A673 (cell line): ENCODE measurements around the gene ITSN2. TPM values are rescaled to one million over a fixed set of nuclear protein-coding genes. Genes with fewer than 3 reads are reported as not detected.

Source experiments
- BruUV-seq: library from RNA; stranded (reverse); fragments of 400-500 nt; replicated peaks from 2 replicates; lab custom pipeline; 2021; lab: Mats Ljungman, UMichigan
- CTCF ChIA-PET: fragments of 300-600 bp; sonication (Branson Sonifier 250); formaldehyde crosslinking; loops from one replicate; lab custom pipeline; 2022; ENCODE audit warnings: antibody characterized with exemption; lab: Charles Lee
- POLR2A ChIA-PET: fragments of 300-600 bp; sonication (Branson Sonifier 250); formaldehyde crosslinking; loops from one replicate; lab custom pipeline; 2022; ENCODE audit warnings: antibody characterized with exemption; ENCODE audit not compliant: low non-redundant PET; lab: Charles Lee
- DNase-seq: peaks from one replicate; pipeline ENCODE4 v3.0.0-alpha.2; 2015; ENCODE audit warnings: low spot score
- H3K27ac ChIP-seq: fragments of 200-600 bp; sonication (generic); 2 replicates; pipeline ENCODE4 v1.5.1; 2016; ENCODE audit warnings: mixed run types, low read depth, mild to moderate bottlenecking, mixed read lengths, antibody characterized with exemption, low read length; ENCODE audit not compliant: poor library complexity, severe bottlenecking
- H3K27me3 ChIP-seq: fragments of 200-600 bp; sonication (generic); replicated peaks from 2 replicates; pipeline ENCODE4 v1.6.1; 2017; ENCODE audit warnings: mixed run types, low read depth, mild to moderate bottlenecking, mixed read lengths, antibody characterized with exemption, low read length; ENCODE audit not compliant: insufficient read depth, poor library complexity
- H3K36me3 ChIP-seq: fragments of 200-600 bp; sonication (generic); 2 replicates; pipeline ENCODE4 v1.6.1; 2016; ENCODE audit warnings: mixed run types, mild to moderate bottlenecking, mixed read lengths, antibody characterized with exemption, low read length; ENCODE audit not compliant: insufficient read depth, poor library complexity, severe bottlenecking
- H3K4me1 ChIP-seq: fragments of 200-600 bp; sonication (generic); 2 replicates; pipeline ENCODE4 v1.6.1; 2017; ENCODE audit warnings: mixed run types, mild to moderate bottlenecking, mixed read lengths, antibody characterized with exemption, low read length; ENCODE audit not compliant: insufficient read depth, poor library complexity, severe bottlenecking
- H3K4me3 ChIP-seq: fragments of 200-600 bp; sonication (generic); 2 replicates; pipeline ENCODE4 v1.5.1; 2016; ENCODE audit warnings: low read depth, mixed run types, mild to moderate bottlenecking, mixed read lengths, low read length; ENCODE audit not compliant: poor library complexity, severe bottlenecking
- H3K9me3 ChIP-seq: fragments of 200-600 bp; sonication (generic); 2 replicates; pipeline ENCODE4 v1.6.1; 2016; ENCODE audit warnings: mixed run types, low read depth, mild to moderate bottlenecking, mixed read lengths, antibody characterized with exemption, low read length; ENCODE audit not compliant: poor library complexity, severe bottlenecking
- EZH2 ChIP-seq: fragments of 200-600 bp; sonication (generic); IDR thresholded peaks from 2 replicates; pipeline ENCODE4 v1.6.1; 2017; ENCODE audit warnings: borderline replicate concordance, low read depth, mild to moderate bottlenecking, mixed read lengths, antibody characterized with exemption, low read length; ENCODE audit not compliant: poor library complexity, severe bottlenecking
- intact Hi-C: fragments of 100-400 bp; cut with micrococcal nuclease; formaldehyde crosslinking; loops from one replicate; pipeline ENCODE4 v1.10.0; 2022; ENCODE audit not compliant: unreplicated experiment
- total RNA-seq: library from RNA; stranded (reverse); gene quantifications from 2 replicates; pipeline ENCODE4 v1.2.3, GENCODE V29; 2021
- TF ChIP-seq, protein P1 (sequence below): fragments of 300-800, 200-600 bp; sonication (generic); conservative IDR thresholded peaks from 2 replicates; pipeline ENCODE4 v1.5.1; 2017; ENCODE audit warnings: low read depth, mild to moderate bottlenecking, antibody characterized with exemption, low read length, moderate library complexity, mixed read lengths

ITSN2 gene
- total RNA-seq, 1 experiment from 2014 or later, result 16.4 TPM

DNA sequence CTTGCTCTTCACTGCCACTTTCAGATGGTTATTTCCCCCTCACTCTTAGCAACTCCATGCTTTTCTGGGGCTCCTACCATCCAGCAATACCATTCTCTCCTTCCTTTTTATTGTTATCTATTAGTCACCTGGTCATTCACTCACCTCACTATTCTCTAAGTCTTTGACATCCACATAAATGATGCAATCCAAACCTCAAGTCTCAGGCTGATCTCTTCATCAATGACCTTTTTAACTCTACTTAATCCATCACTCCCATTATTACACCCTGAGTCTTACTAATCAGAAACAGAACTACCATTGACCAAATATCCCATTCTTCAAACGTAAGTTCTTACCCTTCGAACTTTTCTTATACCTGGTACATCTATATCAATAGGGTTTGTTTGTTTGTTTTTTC lies 79.7 kb downstream of the ITSN2 start:
- CTCF ChIA-PET, result no interaction called here
- H3K27me3 ChIP-seq, result no peaks in the 10 kb centered on the region

DNA sequence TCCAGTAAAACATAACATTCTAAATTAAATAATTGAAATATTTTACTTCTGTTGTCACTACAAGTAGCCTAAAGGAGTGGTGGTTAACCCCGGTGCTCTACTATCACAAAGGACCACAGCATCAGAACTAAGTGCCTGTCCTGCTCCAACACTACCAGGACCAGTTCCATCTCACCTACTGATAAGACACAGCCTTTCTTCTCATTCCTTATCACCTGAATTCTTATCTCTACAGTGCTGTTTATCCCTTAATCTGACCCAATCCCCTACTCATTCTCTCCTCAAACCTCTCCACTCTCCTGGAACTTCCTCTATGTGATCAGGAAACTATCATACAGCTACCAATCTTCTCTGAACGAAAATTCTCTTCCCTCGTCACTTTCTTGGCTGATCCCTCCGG lies 80.2 kb downstream of the ITSN2 start:
- Histone ChIP-seq H3K36me3 (no peaks in the 10 kb centered on the region), H3K9me3 (no peaks in the 10 kb centered on the region), H3K27ac (no peak overlapping the region), H3K4me1 (no peaks in the 10 kb centered on the region), H3K27me3 (no peaks in the 10 kb centered on the region), H3K4me3 (no peak overlapping the region)
- no peak for TF ChIP-seq EZH2
- TF ChIP-seq, protein P1, sequence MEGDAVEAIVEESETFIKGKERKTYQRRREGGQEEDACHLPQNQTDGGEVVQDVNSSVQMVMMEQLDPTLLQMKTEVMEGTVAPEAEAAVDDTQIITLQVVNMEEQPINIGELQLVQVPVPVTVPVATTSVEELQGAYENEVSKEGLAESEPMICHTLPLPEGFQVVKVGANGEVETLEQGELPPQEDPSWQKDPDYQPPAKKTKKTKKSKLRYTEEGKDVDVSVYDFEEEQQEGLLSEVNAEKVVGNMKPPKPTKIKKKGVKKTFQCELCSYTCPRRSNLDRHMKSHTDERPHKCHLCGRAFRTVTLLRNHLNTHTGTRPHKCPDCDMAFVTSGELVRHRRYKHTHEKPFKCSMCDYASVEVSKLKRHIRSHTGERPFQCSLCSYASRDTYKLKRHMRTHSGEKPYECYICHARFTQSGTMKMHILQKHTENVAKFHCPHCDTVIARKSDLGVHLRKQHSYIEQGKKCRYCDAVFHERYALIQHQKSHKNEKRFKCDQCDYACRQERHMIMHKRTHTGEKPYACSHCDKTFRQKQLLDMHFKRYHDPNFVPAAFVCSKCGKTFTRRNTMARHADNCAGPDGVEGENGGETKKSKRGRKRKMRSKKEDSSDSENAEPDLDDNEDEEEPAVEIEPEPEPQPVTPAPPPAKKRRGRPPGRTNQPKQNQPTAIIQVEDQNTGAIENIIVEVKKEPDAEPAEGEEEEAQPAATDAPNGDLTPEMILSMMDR, result no peak
- BruUV-seq, result no TSS peak
- intact Hi-C loops, result no loop called here
- POLR2A ChIA-PET, result no interaction called here
- no peak for DNase-seq
- CTCF ChIA-PET, result no interaction called here

More for the DNA sequence above, 79.7 kb downstream of the ITSN2 start:
- Histone ChIP-seq H3K9me3 (no peaks in the 10 kb centered on the region), H3K4me1 (no peaks in the 10 kb centered on the region), H3K27ac (no peak overlapping the region), H3K4me3 (no peak overlapping the region), H3K36me3 (no peaks in the 10 kb centered on the region)
- DNase-seq, result no peak
- TF ChIP-seq, protein P1, result no peak
- no peak for TF ChIP-seq EZH2
- intact Hi-C loops, result no loop called here
- POLR2A ChIA-PET, result no interaction called here
- BruUV-seq, result no TSS peak

DNA sequence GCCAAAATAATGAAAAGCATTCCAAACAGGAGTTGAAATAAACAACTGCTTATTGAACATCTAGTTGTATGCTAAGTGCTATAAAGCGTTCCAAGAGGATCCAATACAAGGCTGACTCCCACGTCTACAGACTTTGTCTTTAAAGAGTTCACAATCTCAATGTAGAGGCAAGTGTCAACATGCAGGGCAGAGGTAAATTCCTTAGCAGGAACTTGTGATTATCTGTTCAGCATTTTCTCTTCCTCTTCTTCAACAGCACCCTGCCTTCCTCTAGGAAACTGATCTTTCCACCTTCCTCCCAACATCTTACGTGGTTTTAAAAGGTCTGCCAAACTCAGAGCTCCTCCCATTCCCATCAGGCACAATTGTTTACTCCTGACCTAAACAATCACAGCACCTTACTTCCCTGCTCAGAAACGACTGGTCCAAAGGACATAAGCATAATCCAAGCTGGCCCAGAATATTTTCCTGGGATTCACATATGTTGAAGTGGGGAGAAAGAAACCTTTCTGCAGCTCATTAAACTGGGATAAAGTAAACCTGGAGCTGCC lies 83.9 kb downstream of the ITSN2 start:
- DNase-seq, result no peak
- Histone ChIP-seq H3K9me3 (no peaks in the 10 kb centered on the region), H3K4me3 (no peak overlapping the region), H3K36me3 (no peaks in the 10 kb centered on the region), H3K27ac (no peak overlapping the region), H3K27me3 (no peaks in the 10 kb centered on the region), H3K4me1 (no peaks in the 10 kb centered on the region)
- ChIA-PET POLR2A (no interaction called here), CTCF (no interaction called here)
- no peak for TF ChIP-seq EZH2
- TF ChIP-seq, protein P1, result no peak
- intact Hi-C loops, result no loop called here
- no TSS peak for BruUV-seq
